ENCODE measurements around the gene SRP68. TPM values are rescaled to one million over a fixed set of nuclear protein-coding genes. Genes with fewer than 3 reads are reported as not detected.
A peak's percentile ranks its signal among the peaks of the same experiment; 100 is the strongest.

SRP68 gene
- total RNA-seq, 1 donor from 2014 or later: 35.2 TPM

DNA sequence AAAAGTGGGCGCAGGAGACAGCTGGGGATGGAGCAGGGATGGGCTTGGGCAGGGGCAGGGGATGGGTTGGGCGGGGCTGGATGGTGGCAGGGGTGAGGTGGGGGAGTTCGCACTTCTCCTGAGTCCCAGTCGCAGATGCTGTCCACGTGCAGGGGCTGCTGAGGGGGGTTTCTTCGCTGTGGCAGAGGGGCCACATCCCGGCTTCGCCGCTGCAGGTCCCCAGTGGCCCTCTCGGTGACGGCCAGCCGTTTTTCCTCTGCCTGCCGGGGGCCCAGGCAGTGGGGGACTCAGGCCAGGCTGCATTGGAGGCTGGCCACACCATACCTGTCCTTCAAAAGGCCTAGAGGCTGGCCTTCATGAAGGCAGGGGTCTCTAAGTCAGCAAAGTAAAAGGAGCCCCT lies 53.5 kb downstream of the SRP68 start:
- no peak for DNase-seq (ENCODE audit: low read depth, low spot score)

GRCh38 chr17:76018340-76018680 lies 54.0 kb downstream of the SRP68 start:
- no peak for DNase-seq (ENCODE audit: low read depth, low spot score)

GRCh38 chr17:76017481-76018339 lies 54.6 kb downstream of the SRP68 start:
- DNase-seq (ENCODE audit: low read depth, low spot score): no peak

- no peak for DNase-seq (ENCODE audit: low read depth, low spot score)
Observed at GRCh38 chr17:76014925-76015261, 57.4 kb downstream of the SRP68 start.

DNA sequence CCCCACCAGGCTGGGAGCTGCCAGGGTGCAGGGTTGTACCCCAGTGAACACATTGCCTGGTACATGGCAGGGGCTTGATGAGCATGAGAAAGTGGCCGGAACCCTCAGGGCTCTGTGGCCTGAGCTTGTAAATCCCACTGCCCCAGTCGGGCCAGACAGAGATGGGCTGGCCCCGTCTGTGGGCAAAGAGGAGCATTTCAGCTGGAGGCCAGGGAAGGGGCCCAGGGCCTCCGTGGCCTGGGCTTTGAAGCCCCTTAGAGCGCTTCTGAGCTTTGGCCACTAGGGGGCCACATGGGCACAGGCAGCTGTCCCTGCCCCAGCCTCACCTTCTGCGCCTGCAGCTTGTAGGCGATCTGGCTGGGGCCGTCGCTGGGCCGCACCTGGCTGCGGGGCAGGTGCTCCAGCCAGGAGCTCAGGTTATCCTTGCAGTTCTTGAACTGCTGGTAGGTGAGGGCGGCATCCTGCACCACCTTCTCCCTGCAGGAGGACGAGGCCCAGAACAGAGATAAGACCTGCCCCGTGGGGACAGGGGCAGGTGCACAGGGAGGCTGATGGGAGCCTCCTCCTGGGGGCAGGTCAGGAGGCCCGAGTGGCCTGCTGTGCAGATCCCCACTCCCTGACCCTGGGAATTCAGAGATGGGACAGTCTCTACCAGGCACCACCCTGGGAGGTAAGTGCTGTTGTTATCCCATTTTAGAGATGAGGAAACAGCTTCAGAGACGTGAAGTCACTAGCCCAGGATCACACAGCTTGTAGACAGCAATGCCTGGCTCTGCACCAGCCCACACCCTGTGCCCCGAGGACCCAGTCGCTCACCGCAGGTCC lies 58.0 kb downstream of the SRP68 start:
- DNase-seq (ENCODE audit: low read depth, low spot score): peak; percentile 39

GRCh38 chr17:76013377-76013932 lies 58.9 kb downstream of the SRP68 start:
- no peak for DNase-seq (ENCODE audit: low read depth, low spot score)

- no peak for DNase-seq (ENCODE audit: low read depth, low spot score)
Observed at GRCh38 chr17:76011951-76012350, 60.4 kb downstream of the SRP68 start.

DNA sequence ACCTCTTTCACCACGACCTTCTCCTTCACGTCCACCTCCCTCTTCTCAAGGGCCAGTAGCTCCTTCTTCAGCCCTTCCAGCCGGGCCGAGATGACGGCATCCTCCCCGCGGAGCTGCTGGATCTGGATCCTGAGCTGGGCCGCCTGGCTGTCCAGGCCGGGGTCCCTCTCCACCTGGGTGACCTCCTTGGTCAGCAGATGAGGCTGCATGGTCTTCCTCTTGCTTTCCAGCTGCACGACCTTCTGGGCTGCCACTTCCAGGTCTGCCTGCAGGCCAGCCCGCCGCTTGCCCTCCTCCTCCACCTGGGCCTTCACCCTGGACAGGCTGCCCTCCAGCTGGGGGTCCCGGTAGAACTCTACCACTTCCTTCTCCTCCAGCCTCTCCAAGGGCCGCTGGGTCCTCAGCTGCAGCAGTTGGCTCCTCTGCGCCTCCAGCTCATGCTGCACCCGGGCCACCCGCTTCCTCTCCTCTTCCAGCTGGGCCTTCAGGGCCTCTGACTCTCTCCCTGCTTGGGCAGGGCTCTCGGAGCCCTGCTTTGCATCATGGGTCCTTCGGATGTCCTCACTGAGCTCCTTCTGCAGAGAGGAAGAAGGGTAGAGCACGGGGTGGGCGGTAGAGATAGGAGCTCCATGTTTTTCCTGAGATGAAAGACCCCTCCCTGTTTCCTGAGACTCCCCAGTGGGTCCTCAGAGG lies 62.2 kb downstream of the SRP68 start:
- DNase-seq (ENCODE audit: low read depth, low spot score): no peak

DNA sequence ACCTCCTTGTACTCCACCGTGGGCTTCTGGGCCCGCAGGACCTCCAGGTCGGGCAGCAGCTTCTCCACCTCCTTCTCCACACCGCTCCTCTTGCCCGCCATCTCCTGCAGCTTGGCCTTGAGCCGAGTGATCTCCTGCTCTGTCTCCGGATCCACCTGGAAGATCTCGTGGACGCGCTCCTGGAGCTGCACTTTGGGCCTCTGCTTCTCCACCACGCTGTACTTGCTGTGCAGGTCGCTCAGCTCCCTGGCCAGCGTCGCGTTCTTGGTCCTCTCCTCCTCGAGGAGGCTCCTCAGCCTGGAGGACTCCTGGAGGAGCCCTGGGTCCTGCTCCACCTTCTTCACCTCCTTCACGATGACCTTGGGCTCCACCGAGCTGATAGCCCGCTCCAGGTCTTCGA lies 62.9 kb downstream of the SRP68 start:
- no peak for DNase-seq (ENCODE audit: low read depth, low spot score)

DNA sequence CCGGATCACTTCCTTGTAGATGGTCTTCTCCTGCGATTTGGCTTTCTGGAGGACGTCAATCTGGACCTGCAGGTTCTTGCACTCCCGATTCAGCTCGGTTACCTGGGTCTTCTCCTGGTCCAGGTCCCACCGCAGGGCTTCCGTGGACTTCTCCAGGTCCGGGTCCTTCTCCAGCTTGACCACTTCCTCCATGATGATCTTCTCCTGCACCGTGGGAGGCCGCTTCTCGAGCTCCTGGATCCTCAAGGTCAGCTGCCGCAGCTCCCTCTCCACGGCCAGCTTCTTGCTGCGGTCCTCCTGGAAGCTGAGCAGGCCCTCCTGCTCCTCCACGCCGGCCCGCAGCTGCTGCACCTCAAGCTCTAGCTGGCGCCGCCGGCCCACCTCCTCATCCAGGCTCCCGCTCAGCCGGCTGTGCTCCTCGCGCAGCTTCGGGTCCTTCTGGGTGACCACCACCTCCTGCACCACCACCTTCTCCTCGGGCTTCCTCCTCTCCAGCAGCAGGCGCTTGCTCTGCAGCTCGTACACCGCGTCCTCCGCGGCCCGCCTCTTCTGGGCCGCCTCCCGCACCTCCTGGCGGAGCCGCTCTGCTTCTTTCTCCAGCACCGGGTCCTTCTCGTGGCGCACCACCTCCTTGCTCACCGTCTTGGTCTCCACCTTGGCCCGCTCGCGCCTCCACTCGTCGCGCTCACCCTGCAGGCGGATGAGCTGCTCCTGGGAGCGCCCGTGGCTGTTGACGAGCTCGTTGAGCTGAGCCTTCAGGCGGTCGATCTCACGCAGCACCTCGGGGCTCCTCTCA lies 63.5 kb downstream of the SRP68 start:
- DNase-seq (ENCODE audit: low read depth, low spot score): no peak

DNA sequence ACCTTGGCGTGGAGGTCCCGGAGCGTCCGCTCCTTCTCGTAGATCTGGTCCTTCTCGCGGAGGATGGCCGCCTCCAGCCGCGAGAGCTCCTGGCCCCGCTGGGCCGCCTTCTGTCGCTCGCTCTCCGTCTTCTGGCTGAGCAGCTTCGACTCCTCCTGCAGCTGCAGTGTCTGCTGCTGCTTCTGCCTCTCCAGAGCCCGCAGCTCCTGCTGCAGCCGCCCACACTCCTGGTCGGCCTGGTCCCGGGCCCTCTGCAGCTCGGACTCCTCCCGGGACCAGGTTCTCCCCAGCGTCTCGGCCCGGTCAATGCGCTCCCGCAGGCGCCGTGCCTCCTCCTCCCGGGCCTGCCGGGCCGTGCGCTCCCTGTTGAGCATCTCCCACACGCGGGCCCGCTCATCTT lies 64.1 kb downstream of the SRP68 start:
- no peak for DNase-seq (ENCODE audit: low read depth, low spot score)

DNA sequence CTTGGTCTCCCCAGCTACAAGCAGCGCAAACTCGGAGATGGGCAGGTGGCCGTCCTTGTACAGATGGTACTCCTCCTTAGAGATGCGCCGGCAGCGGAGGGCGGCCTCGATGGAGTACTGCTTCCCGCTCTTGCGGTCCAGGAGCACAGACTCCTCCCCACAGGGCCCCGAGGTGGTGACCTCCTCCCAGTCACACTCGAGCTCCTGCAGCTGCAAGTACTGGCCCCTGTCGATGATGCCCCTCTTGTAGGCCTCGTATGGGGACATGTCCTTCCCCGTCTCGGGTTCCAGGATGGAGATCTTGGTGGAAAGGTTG lies 64.5 kb downstream of the SRP68 start:
- no peak for DNase-seq (ENCODE audit: low read depth, low spot score)

DNA sequence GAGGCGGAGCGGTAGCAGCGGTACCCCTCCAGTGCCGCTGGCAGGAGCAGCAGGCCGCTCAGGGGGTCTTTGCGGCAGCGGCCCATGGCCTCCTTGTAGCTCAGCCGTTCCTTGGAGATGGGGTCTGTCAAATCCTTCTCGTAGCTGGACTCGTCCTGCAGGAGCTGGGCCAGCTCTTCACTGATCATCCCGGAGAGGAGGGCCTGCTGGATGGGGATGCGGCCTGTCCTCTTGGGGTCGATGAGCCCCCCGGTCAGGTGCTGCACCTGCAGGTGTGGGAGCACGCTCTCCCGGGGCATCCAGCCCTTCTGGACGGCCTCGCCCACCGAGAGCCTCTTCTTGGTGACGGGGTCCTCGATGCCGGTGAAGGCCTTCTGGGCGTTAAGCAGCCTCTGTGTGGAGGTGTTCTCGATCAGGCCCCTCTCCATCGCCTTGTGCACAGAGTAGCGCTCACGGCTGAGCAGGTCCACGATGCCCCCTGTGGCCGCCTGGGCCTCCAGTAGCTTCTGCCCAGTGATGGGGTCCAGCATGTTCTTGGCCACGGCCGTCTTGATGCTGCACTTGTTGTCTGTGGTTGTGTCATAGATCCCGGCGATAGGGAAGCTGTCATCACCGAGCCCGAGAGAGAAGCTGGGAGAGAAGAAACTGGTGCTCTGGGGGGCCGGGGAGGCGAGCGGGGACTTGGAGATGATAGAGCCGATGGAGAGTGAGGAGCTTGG lies 65.0 kb downstream of the SRP68 start:
- no peak for DNase-seq (ENCODE audit: low read depth, low spot score)

- peak; percentile 17 for DNase-seq (ENCODE audit: low read depth, low spot score)
Observed at GRCh38 chr17:76005263-76006149, 66.8 kb downstream of the SRP68 start.

- no peak for DNase-seq (ENCODE audit: low read depth, low spot score)
Observed at GRCh38 chr17:76004750-76005262, 67.5 kb downstream of the SRP68 start.

GRCh38 chr17:76003915-76004314 lies 68.4 kb downstream of the SRP68 start:
- DNase-seq (ENCODE audit: low read depth, low spot score): no peak

DNA sequence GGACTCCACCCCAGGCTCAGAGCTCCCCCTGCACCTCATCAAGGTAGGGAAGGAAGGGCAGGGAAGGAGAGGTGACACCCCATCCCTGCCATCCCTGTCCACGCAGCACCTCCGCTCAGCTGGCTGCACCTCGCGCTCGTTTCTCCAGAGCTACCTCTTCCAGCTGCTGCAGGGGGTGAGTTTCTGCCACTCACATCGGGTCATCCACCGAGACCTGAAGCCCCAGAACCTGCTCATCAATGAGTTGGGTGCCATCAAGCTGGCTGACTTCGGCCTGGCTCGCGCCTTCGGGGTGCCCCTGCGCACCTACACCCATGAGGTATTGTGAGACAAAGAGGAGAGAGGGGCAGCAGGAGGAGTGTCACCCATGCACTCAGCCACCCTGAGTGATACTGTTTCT lies 70.2 kb downstream of the SRP68 start:
- DNase-seq (ENCODE audit: low read depth, low spot score): no peak

GRCh38 chr17:76000755-76001521 lies 71.4 kb downstream of the SRP68 start, which contains the start of gene CDK3:
Gene CDK3, plus strand, starts transcription at chr17:76000855. Its CDS starts 571 bp downstream, at chr17:76001426.
- DNase-seq (ENCODE audit: low read depth, low spot score): no peak

Data from pulmonary artery endothelial cell (primary cell).